Type B pancreatic cell (in vitro differentiated cells): ENCODE data around the gene COL8A1. TPM values are rescaled to one million over a fixed set of nuclear protein-coding genes. Genes with fewer than 3 reads are reported as not detected.

Experiments used
- DNase-seq: peaks from one replicate; pipeline ENCODE4 v3.0.0; 2021; ENCODE audit warnings: mixed read lengths; ENCODE audit not compliant: unreplicated experiment; ENCODE audit errors: extremely low spot score
- H3K27ac Mint-ChIP-seq: 2 replicates; pipeline ENCODE4 v1.8.0; 2021; ENCODE audit warnings: mild to moderate bottlenecking, mixed read lengths
- H3K27me3 Mint-ChIP-seq: 2 replicates; pipeline ENCODE4 v1.8.0; 2021; ENCODE audit warnings: mixed read lengths
- H3K36me3 Mint-ChIP-seq: 2 replicates; pipeline ENCODE4 v1.8.0; 2021; ENCODE audit warnings: mixed read lengths
- H3K4me1 Mint-ChIP-seq: one replicate; pipeline ENCODE4 v1.8.0; 2021; ENCODE audit warnings: mixed read lengths; ENCODE audit not compliant: unreplicated experiment
- H3K4me3 Mint-ChIP-seq: 2 replicates; pipeline ENCODE4 v1.8.0; 2021; ENCODE audit warnings: mild to moderate bottlenecking, mixed read lengths
- H3K9me3 Mint-ChIP-seq: 2 replicates; pipeline ENCODE4 v1.8.0; 2021; ENCODE audit warnings: mixed read lengths
- total RNA-seq: library from RNA; stranded (reverse); gene quantifications from 2 replicates; pipeline ENCODE4 v1.2.1, GENCODE V29; 2021; ENCODE audit warnings: low replicate concordance
- TF ChIP-seq, protein P1 (sequence below): fragments of 200-600 bp; sonication (generic); conservative IDR thresholded peaks from 2 replicates; pipeline ENCODE4 v1.5.0; 2021; ENCODE audit warnings: antibody characterized with exemption, mild to moderate bottlenecking

COL8A1 gene
- total RNA-seq, 1 donor from 2014 or later, result 2.6 TPM

DNA sequence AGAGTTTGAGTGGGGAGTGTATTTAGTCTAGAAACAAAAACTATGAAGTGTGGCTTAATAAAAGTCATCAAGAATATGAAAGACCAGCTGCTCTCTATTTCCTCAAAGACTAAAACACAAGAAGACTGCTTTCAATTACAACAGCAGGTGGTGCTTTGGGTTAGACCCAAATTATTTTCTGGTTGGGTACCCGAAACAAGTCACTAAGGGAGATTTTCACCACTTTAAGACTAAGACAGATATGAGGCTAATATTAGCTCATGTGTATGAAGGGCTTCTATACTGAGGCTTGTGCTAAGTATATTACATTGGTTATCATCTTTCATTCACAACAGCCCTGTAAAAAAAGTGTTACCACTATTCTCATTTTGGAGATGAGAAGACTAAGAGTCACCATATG lies 43.1 kb downstream of the COL8A1 start:
- Mint-ChIP-seq H3K9me3 (no peaks in the 10 kb centered on the region), H3K27me3 (no peaks in the 10 kb centered on the region), H3K4me3 (no peak overlapping the region), H3K27ac (no peak overlapping the region), H3K36me3 (no peaks in the 10 kb centered on the region), H3K4me1 (no peaks in the 10 kb centered on the region)
- TF ChIP-seq, protein P1, sequence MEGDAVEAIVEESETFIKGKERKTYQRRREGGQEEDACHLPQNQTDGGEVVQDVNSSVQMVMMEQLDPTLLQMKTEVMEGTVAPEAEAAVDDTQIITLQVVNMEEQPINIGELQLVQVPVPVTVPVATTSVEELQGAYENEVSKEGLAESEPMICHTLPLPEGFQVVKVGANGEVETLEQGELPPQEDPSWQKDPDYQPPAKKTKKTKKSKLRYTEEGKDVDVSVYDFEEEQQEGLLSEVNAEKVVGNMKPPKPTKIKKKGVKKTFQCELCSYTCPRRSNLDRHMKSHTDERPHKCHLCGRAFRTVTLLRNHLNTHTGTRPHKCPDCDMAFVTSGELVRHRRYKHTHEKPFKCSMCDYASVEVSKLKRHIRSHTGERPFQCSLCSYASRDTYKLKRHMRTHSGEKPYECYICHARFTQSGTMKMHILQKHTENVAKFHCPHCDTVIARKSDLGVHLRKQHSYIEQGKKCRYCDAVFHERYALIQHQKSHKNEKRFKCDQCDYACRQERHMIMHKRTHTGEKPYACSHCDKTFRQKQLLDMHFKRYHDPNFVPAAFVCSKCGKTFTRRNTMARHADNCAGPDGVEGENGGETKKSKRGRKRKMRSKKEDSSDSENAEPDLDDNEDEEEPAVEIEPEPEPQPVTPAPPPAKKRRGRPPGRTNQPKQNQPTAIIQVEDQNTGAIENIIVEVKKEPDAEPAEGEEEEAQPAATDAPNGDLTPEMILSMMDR, result no peak
- no peak for DNase-seq

DNA sequence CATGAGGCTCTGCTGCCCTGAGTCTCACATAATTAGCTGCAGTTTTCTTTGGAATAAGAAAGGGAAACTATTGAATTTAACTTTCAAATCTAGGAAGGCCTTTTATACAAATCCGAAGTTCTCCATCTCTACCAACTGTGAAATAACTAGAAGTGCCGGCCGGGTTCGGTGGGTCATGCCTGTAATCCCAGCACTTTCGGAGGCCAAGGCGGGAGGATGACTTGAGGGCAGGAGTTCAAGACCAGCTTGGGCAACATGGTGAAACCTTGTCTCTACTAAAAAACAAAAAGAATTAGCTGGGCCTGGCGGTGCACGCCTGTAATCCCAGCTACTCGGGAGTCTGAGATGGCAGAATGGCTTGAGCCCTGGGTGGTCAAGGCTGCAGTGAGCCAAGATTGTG lies 43.6 kb downstream of the COL8A1 start:
- Mint-ChIP-seq H3K4me3 (no peak overlapping the region), H3K27ac (no peak overlapping the region), H3K4me1 (no peaks in the 10 kb centered on the region), H3K27me3 (peaks cover 2% of the 10 kb centered on the region), H3K36me3 (no peaks in the 10 kb centered on the region), H3K9me3 (no peaks in the 10 kb centered on the region)
- TF ChIP-seq, protein P1, result no peak
- DNase-seq, result no peak

DNA sequence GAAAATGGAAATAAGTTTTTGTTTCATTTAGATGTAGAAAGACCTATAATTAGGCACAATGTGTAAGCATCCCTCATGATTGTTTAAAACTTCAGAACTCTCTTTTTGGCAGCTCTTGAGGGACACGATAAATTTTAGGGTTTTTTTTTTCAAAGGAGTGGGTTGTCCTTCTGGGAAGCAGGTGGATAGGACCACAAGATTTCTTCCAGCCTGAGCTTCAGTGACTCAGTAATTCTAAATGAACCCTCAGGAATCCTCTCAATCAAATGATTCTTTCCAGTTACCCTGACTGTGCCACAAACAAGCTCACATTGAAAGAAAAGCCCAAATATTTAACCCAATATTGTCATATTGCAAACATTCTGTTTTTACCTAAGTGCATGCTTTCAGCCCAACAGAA lies 45.1 kb downstream of the COL8A1 start:
- Mint-ChIP-seq H3K27ac (no peak overlapping the region), H3K4me3 (no peak overlapping the region), H3K36me3 (no peaks in the 10 kb centered on the region), H3K27me3 (peaks cover 5% of the 10 kb centered on the region), H3K9me3 (no peaks in the 10 kb centered on the region), H3K4me1 (no peaks in the 10 kb centered on the region)
- no peak for DNase-seq
- TF ChIP-seq, protein P1, result no peak

DNA sequence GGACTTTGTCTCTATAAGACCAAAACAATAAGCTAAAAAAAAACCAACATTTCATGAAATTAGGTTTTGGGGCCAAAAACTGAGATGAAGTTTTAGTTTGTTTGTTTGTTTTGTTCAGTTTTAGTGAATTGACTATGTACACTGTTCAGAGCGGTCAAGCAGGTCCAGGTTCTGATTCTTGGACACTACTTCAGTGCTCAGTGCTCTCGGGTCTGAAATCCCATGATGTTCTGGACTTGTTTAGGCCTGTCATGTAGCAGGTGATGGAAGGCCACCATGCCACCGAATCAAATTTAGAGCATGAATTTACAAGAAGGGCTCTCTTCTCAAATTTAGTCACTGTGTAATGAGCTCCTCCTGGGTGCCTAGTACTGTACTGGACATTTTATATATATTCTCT lies 45.5 kb downstream of the COL8A1 start:
- Mint-ChIP-seq H3K27ac (no peak overlapping the region), H3K36me3 (no peaks in the 10 kb centered on the region), H3K4me1 (no peaks in the 10 kb centered on the region), H3K9me3 (no peaks in the 10 kb centered on the region), H3K4me3 (no peak overlapping the region), H3K27me3 (peaks cover 7% of the 10 kb centered on the region)
- no peak for DNase-seq
- TF ChIP-seq, protein P1, result no peak

DNA sequence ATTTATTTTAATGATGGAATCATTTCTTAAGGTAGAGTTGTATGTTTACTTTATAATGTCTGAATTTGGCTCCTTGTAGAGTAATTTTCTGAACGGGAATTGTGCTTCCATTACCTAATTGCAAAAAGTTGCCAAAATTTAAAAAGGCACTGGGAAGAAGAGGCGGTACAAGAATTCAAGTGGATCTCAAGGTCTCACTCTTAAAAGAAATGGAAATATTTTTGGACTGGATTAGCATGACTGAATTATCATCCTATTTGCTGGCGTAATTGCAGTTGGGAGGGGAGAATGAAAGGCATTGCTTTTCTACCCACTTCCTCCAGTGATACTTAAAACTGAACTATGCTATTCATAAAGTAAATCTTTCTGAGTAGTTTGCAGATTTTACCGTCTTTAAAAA lies 46.2 kb downstream of the COL8A1 start:
- H3K27me3 Mint-ChIP-seq, result peaks cover 8% of the 10 kb centered on the region
- DNase-seq, result no peak
- H3K9me3 Mint-ChIP-seq, result no peaks in the 10 kb centered on the region
- TF ChIP-seq, protein P1, result no peak
- no peaks in the 10 kb centered on the region for H3K4me1 Mint-ChIP-seq
- no peak overlapping the region for H3K27ac Mint-ChIP-seq
- no peak overlapping the region for H3K4me3 Mint-ChIP-seq
- H3K36me3 Mint-ChIP-seq, result no peaks in the 10 kb centered on the region

DNA sequence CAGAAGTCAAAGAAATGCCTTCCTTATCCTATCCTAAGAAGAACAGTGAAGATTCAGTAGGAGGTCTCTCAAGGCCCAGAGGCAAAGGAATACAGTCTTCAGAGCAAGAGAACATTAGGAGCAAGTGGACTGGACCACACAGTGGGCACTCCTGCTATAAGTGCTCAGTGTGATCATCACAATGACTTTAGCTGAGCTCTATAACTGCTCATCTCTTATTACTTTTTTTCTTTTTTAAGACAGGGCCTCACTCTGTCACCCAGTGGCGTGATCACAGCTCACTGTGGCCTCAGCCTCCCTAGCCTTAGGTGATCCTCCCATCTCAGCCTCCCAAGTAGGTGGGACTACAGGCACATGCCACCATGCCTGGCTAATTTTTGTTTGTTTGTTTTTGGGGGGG lies 48.1 kb downstream of the COL8A1 start:
- H3K27me3 Mint-ChIP-seq, result peaks cover 8% of the 10 kb centered on the region
- no peak for DNase-seq
- H3K9me3 Mint-ChIP-seq, result no peaks in the 10 kb centered on the region
- no peaks in the 10 kb centered on the region for H3K4me1 Mint-ChIP-seq
- no peak overlapping the region for H3K4me3 Mint-ChIP-seq
- no peaks in the 10 kb centered on the region for H3K36me3 Mint-ChIP-seq
- no peak overlapping the region for H3K27ac Mint-ChIP-seq
- TF ChIP-seq, protein P1, result no peak
